ENCODE measurements around the gene FLRT2. TPM values are rescaled to one million over a fixed set of nuclear protein-coding genes. Genes with fewer than 3 reads are reported as not detected.

FLRT2 gene
- total RNA-seq, 1 donor from 2014 or later, result 168 TPM

DNA sequence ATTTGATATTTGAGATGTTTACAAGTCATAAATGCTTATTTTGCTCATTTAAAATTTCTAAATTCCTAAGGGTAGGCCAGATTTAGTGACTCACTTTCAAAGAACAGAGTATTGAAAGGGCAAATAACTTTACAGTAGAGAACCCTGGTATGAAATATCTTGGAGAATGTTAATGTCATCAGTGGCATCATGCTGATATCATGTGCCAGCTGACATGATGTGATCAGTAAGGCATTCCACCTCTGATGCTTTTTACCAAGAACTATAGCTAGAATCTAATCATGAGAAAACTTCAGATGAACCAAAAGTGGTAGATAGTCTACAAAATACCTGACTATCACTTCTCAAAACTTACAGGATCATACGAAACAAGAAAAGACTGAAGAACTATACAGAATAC is 2.9 kb upstream of the FLRT2 start:
- Mint-ChIP-seq H3K9me3 (ENCODE audit: unreplicated experiment) (peaks cover 3% of the 10 kb centered on the region), H3K27ac (ENCODE audit: unreplicated experiment) (peak overlapping the region; percentile 97), H3K36me3 (ENCODE audit: unreplicated experiment) (no peaks in the 10 kb centered on the region), H3K27me3 (ENCODE audit: unreplicated experiment) (no peaks in the 10 kb centered on the region), H3K4me3 (ENCODE audit: unreplicated experiment) (peak overlapping the region; percentile 92), H3K4me1 (ENCODE audit: unreplicated experiment) (peaks cover 24% of the 10 kb centered on the region)
- DNase-seq (ENCODE audit: extremely low spot score, unreplicated experiment), result no peak
- TF ChIP-seq, protein P1, sequence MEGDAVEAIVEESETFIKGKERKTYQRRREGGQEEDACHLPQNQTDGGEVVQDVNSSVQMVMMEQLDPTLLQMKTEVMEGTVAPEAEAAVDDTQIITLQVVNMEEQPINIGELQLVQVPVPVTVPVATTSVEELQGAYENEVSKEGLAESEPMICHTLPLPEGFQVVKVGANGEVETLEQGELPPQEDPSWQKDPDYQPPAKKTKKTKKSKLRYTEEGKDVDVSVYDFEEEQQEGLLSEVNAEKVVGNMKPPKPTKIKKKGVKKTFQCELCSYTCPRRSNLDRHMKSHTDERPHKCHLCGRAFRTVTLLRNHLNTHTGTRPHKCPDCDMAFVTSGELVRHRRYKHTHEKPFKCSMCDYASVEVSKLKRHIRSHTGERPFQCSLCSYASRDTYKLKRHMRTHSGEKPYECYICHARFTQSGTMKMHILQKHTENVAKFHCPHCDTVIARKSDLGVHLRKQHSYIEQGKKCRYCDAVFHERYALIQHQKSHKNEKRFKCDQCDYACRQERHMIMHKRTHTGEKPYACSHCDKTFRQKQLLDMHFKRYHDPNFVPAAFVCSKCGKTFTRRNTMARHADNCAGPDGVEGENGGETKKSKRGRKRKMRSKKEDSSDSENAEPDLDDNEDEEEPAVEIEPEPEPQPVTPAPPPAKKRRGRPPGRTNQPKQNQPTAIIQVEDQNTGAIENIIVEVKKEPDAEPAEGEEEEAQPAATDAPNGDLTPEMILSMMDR (IDR thresholded peaks at IDR 0.05), result no peak

- Mint-ChIP-seq H3K27ac (ENCODE audit: unreplicated experiment) (peak overlapping the region; percentile 97), H3K4me3 (ENCODE audit: unreplicated experiment) (peak overlapping the region; percentile 92), H3K27me3 (ENCODE audit: unreplicated experiment) (no peaks in the 10 kb centered on the region), H3K4me1 (ENCODE audit: unreplicated experiment) (peaks cover 24% of the 10 kb centered on the region), H3K9me3 (ENCODE audit: unreplicated experiment) (peaks cover 2% of the 10 kb centered on the region), H3K36me3 (ENCODE audit: unreplicated experiment) (no peaks in the 10 kb centered on the region)
- DNase-seq (ENCODE audit: extremely low spot score, unreplicated experiment), result no peak
- TF ChIP-seq, protein P1 (IDR thresholded peaks at IDR 0.05), result no peak
Observed at GRCh38 chr14:85527445-85528035, 2.4 kb upstream of the FLRT2 start.

DNA sequence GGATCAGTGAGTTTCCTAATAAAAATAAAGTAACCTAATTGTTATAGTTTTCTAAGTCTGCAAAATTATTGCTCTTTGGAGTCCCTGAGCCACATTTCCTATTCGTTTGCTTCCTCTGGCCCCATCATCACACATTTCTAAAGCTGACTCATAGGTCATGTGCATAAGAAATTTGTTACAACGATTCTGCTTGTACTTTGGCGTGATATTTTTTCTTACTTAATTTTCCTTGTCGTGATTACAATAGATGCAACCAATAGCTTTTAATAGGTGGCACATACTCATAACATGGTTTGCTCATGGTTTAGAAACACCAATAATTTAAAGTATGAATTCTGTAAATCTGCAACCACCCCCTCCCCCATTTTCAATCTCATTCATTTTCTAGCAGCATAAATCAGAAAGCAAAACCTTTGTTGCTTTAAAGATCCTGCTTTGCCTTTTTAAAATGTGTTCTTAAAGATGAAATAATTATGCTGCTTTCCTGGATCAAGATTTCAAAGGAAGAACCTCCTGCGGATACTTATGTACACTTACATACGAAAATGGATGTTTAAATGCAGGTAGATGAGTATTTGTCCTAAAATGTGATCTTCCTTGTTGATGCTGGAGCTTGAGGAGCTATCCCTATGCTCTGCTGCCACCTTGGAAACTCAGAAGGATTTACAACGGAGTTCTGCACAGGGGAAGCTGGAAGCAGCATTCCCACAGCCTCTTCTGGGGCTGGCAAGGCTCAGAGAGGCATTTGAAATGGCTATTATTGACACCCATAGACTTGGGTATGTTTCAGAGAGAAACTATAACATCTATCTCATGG is 1.7 kb upstream of the FLRT2 start:
- Mint-ChIP-seq H3K36me3 (ENCODE audit: unreplicated experiment) (no peaks in the 10 kb centered on the region), H3K27me3 (ENCODE audit: unreplicated experiment) (no peaks in the 10 kb centered on the region), H3K4me1 (ENCODE audit: unreplicated experiment) (peaks cover 26% of the 10 kb centered on the region), H3K9me3 (ENCODE audit: unreplicated experiment) (no peaks in the 10 kb centered on the region), H3K4me3 (ENCODE audit: unreplicated experiment) (peak overlapping the region; percentile 92), H3K27ac (ENCODE audit: unreplicated experiment) (peak overlapping the region; percentile 97)
- TF ChIP-seq, protein P1 (IDR thresholded peaks at IDR 0.05), result peak; percentile 85
- peak; percentile 84 for DNase-seq (ENCODE audit: extremely low spot score, unreplicated experiment)

DNA sequence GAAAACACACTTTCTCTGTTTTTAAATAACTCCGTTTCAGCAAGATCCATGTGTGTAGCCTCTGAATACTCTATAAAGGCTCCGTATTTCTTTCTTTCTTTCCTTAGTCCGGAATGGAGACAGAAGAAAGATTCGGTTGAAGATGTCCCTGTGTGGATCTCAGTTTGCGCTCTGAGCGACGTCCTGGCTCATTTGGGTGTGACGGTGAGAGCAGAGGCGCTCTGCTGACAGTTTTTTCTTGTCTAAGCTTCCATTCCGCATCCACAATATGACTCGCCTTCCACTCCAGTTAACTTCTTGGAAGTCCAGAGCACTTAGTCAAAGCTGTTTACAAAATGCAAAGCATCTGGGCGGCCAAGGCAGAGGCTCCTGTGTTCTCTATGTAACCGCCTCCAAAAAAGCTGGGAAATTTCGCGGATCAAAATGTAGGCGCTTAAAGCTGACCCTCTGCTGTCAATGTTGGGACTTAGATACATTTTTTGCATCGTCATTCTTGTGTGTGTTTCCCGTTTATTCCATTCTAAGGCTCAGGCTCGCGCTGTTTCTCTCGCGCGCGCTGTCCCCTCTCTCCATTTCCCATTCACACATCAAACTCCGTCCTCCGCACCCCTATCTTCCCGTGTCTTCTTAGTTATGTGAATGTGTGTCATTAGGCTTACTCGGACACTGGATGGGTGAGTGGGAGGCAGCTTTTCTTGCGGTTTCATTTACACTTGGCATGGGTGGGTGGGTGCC is 880 bp upstream of the FLRT2 start:
- no peaks in the 10 kb centered on the region for H3K36me3 Mint-ChIP-seq (ENCODE audit: unreplicated experiment)
- peak overlapping the region; percentile 97 for H3K27ac Mint-ChIP-seq (ENCODE audit: unreplicated experiment)
- no peak for DNase-seq (ENCODE audit: extremely low spot score, unreplicated experiment)
- no peaks in the 10 kb centered on the region for H3K9me3 Mint-ChIP-seq (ENCODE audit: unreplicated experiment)
- TF ChIP-seq, protein P1 (IDR thresholded peaks at IDR 0.05), result no peak
- H3K4me3 Mint-ChIP-seq (ENCODE audit: unreplicated experiment), result peak overlapping the region; percentile 92
- peaks cover 26% of the 10 kb centered on the region for H3K4me1 Mint-ChIP-seq (ENCODE audit: unreplicated experiment)
- H3K27me3 Mint-ChIP-seq (ENCODE audit: unreplicated experiment), result no peaks in the 10 kb centered on the region

GRCh38 chr14:85530626-85531025 is 682 bp downstream of the FLRT2 start:
- Mint-ChIP-seq H3K36me3 (ENCODE audit: unreplicated experiment) (no peaks in the 10 kb centered on the region), H3K9me3 (ENCODE audit: unreplicated experiment) (no peaks in the 10 kb centered on the region), H3K4me3 (ENCODE audit: unreplicated experiment) (peak overlapping the region; percentile 92), H3K4me1 (ENCODE audit: unreplicated experiment) (peaks cover 35% of the 10 kb centered on the region), H3K27ac (ENCODE audit: unreplicated experiment) (peak overlapping the region; percentile 97), H3K27me3 (ENCODE audit: unreplicated experiment) (no peaks in the 10 kb centered on the region)
- DNase-seq (ENCODE audit: extremely low spot score, unreplicated experiment), result no peak
- TF ChIP-seq, protein P1 (IDR thresholded peaks at IDR 0.05), result no peak
